H1 (cell line): ENCODE measurements around the gene MAML3. TPM values are rescaled to one million over a fixed set of nuclear protein-coding genes. Genes with fewer than 3 reads are reported as not detected.

Source experiments
- CTCF ChIA-PET: fragments of 300-600 bp; sonication (Branson Sonifier 250); formaldehyde crosslinking; loops from one replicate; lab custom pipeline; 2021; ENCODE audit not compliant: partially characterized antibody; lab: Charles Lee
- POLR2A ChIA-PET: fragments of 300-600 bp; sonication (Branson Sonifier 250); formaldehyde crosslinking; loops from one replicate; lab custom pipeline; 2021; ENCODE audit warnings: inconsistent platforms; ENCODE audit not compliant: partially characterized antibody; lab: Charles Lee
- DNase-seq, 2 experiments: peaks; one replicate each; pipeline versions ENCODE4 v3.0.0 to v3.0.0-alpha.2; 2010 to 2022; ENCODE audit warnings: low spot score in 2 of 2, low read depth in 1 of 2, mixed read lengths in 1 of 2
- FAIRE-seq: peaks from 2 replicates; lab custom pipeline; 2011; peaks lifted over from hg19 to GRCh38; lab: Jason Lieb, UNC
- H2AFZ ChIP-seq: 2 replicates; pipeline ENCODE4 v1.8.1; 2012; ENCODE audit warnings: low read length, inconsistent platforms
- H2AK5ac ChIP-seq: 2 replicates; pipeline ENCODE4 v1.6.1; 2013; ENCODE audit warnings: low read depth, low read length
- H2BK120ac ChIP-seq: replicated peaks from 2 replicates; pipeline ENCODE3; 2013; ENCODE audit warnings: low read depth, low read length, inconsistent platforms
- H2BK12ac ChIP-seq: 2 replicates; pipeline ENCODE4 v1.6.1; 2013; ENCODE audit warnings: low read depth, low read length
- H2BK15ac ChIP-seq: 2 replicates; pipeline ENCODE4 v1.6.1; 2013; ENCODE audit warnings: low read length
- H2BK20ac ChIP-seq: 2 replicates; pipeline ENCODE4 v1.6.1; 2013; ENCODE audit warnings: low read length
- H2BK5ac ChIP-seq: 2 replicates; pipeline ENCODE4 v1.6.1; 2013; ENCODE audit warnings: low read depth, low read length
- H3K14ac ChIP-seq: 2 replicates; pipeline ENCODE4 v1.6.1; 2013; ENCODE audit warnings: inconsistent platforms; ENCODE audit not compliant: insufficient read length
- H3K18ac ChIP-seq: 2 replicates; pipeline ENCODE4 v1.6.1; 2013; ENCODE audit warnings: low read length; ENCODE audit errors: extremely low read depth
- H3K23ac ChIP-seq: 2 replicates; pipeline ENCODE4 v1.6.1; 2013; ENCODE audit warnings: inconsistent platforms; ENCODE audit not compliant: insufficient read length
- H3K23me2 ChIP-seq: 2 replicates; pipeline ENCODE4 v1.6.1; 2013; ENCODE audit warnings: low read depth, low read length
- H3K27ac ChIP-seq: 2 replicates; pipeline ENCODE4 v1.6.1; 2011; ENCODE audit warnings: low read depth, low read length, inconsistent platforms
- H3K27me3 ChIP-seq, 4 experiments: replicated peaks in 1 of 4; 1 replicate in 1 of 4; 2 replicates in 3 of 4; pipeline versions ENCODE4 v1.6.1 to v1.8.1; 2011 to 2013; ENCODE audit warnings: low read length in 3 of 4, mild to moderate bottlenecking in 3 of 4, inconsistent platforms in 2 of 4, mixed read lengths in 2 of 4, moderate library complexity in 1 of 4; ENCODE audit not compliant: control insufficient read depth in 3 of 4, insufficient read depth in 3 of 4; ENCODE audit errors: extremely low read depth in 1 of 4
- H3K36me3 ChIP-seq, 4 experiments: 2 replicates each; pipeline versions ENCODE4 v1.6.1 to v1.8.1; 2011 to 2013; ENCODE audit warnings: mild to moderate bottlenecking in 4 of 4, low read length in 3 of 4, moderate library complexity in 2 of 4, control low read depth in 1 of 4, inconsistent platforms in 1 of 4; ENCODE audit not compliant: insufficient read depth in 4 of 4, control insufficient read depth in 2 of 4
- H3K4ac ChIP-seq: replicated peaks from 2 replicates; pipeline ENCODE3; 2013; ENCODE audit warnings: low read length, low read depth, mixed read lengths, inconsistent platforms; ENCODE audit not compliant: insufficient read length
- H3K4me1 ChIP-seq, 4 experiments: replicated peaks in 1 of 4; 1 replicate in 1 of 4; 2 replicates in 3 of 4; pipeline versions ENCODE4 v1.6.1 to v1.8.1; 2011 to 2013; ENCODE audit warnings: low read length in 3 of 4, inconsistent platforms in 2 of 4, mixed read lengths in 1 of 4; ENCODE audit not compliant: insufficient read depth in 4 of 4, control insufficient read depth in 3 of 4
- H3K4me2 ChIP-seq, 2 experiments: 2 replicates each; pipeline versions ENCODE4 v1.6.1 to v1.8.1; 2011 to 2013; ENCODE audit warnings: low read depth in 2 of 2, low read length in 2 of 2, control low read depth in 1 of 2, inconsistent platforms in 1 of 2, mild to moderate bottlenecking in 1 of 2; ENCODE audit not compliant: insufficient read depth in 1 of 2
- H3K4me3 ChIP-seq, 4 experiments: fragments of 200-600, 300-600 bp in 1 of 4; sonication (generic), shearing (Covaris generic), sonication (Bioruptor Twin) in 1 of 4; 2 replicates each; pipeline versions ENCODE4 v1.5.1 to v1.8.1; 2011 to 2016; ENCODE audit warnings: low read length in 4 of 4, low read depth in 3 of 4, control low read depth in 2 of 4, inconsistent platforms in 2 of 4, mild to moderate bottlenecking in 2 of 4, mixed read lengths in 1 of 4, moderate library complexity in 1 of 4; ENCODE audit not compliant: insufficient read depth in 2 of 4; ENCODE audit errors: extremely low read depth in 1 of 4
- H3K56ac ChIP-seq: replicated peaks from 2 replicates; pipeline ENCODE3; 2013; ENCODE audit warnings: low read depth, mild to moderate bottlenecking, mixed read lengths, low read length, inconsistent platforms; ENCODE audit not compliant: insufficient read length
- H3K79me1 ChIP-seq: 2 replicates; pipeline ENCODE4 v1.6.1; 2013; ENCODE audit warnings: low read depth, low read length, control low read depth
- H3K79me2 ChIP-seq, 2 experiments: 2 replicates each; pipeline versions ENCODE4 v1.6.1 to v1.8.1; 2012 to 2013; ENCODE audit warnings: low read length in 2 of 2, mild to moderate bottlenecking in 2 of 2, inconsistent platforms in 1 of 2; ENCODE audit not compliant: insufficient read depth in 2 of 2, control insufficient read depth in 1 of 2
- H3K9ac ChIP-seq, 4 experiments: replicated peaks in 1 of 4; 1 replicate in 1 of 4; 2 replicates in 3 of 4; pipeline versions ENCODE4 v1.6.1 to v1.8.1; 2011 to 2013; ENCODE audit warnings: low read depth in 3 of 4, low read length in 3 of 4, control low read depth in 2 of 4, mild to moderate bottlenecking in 2 of 4, moderate library complexity in 2 of 4, inconsistent platforms in 1 of 4; ENCODE audit errors: extremely low read depth in 1 of 4
- H3K9me3 ChIP-seq, 2 experiments: 2 replicates each; pipeline versions ENCODE4 v1.6.1 to v1.8.1; 2012 to 2013; ENCODE audit warnings: mild to moderate bottlenecking in 2 of 2, moderate library complexity in 2 of 2, control low read depth in 1 of 2, inconsistent platforms in 1 of 2, low read depth in 1 of 2, low read length in 1 of 2, mixed read lengths in 1 of 2; ENCODE audit not compliant: insufficient read depth in 2 of 2
- H4K20me1 ChIP-seq, 2 experiments: replicated peaks in 1 of 2; 2 replicates each; pipeline versions ENCODE3 to v1.8.1; 2011 to 2013; ENCODE audit warnings: inconsistent platforms in 2 of 2, low read length in 2 of 2, mild to moderate bottlenecking in 1 of 2; ENCODE audit not compliant: insufficient read depth in 2 of 2, control insufficient read depth in 1 of 2
- H4K5ac ChIP-seq: 2 replicates; pipeline ENCODE4 v1.6.1; 2013; ENCODE audit warnings: low read length, low read depth, mixed read lengths, inconsistent platforms; ENCODE audit not compliant: insufficient read length
- H4K8ac ChIP-seq: 2 replicates; pipeline ENCODE4 v1.8.0; 2013; ENCODE audit warnings: mild to moderate bottlenecking, moderate library complexity, low read length, inconsistent platforms; ENCODE audit not compliant: insufficient read depth; ENCODE audit errors: extremely low read depth
- H4K91ac ChIP-seq: replicated peaks from 2 replicates; pipeline ENCODE3; 2013; ENCODE audit warnings: low read length, mixed read lengths, inconsistent platforms; ENCODE audit not compliant: insufficient read length
- KDM4A ChIP-seq: IDR thresholded peaks from one replicate; pipeline ENCODE4 v1.7.1; 2012; ENCODE audit warnings: low read depth, mild to moderate bottlenecking, moderate library complexity, low read length, inconsistent platforms; ENCODE audit not compliant: severe bottlenecking
- TAF7 ChIP-seq: optimal IDR thresholded peaks from 2 replicates; pipeline ENCODE3; 2011; ENCODE audit warnings: low read depth, mild to moderate bottlenecking, inconsistent platforms, low read length, moderate library complexity, borderline replicate concordance
- WGBS, 2 experiments: shearing (Covaris generic) in 1 of 2; methylation state at CpG; one replicate each; pipeline versions ENCODE4 v1.1.6 to v1.1.7; 2013 to 2015; ENCODE audit warnings: low lambda C conversion rate in 2 of 2, mixed read lengths in 2 of 2, inconsistent platforms in 1 of 2, low coverage in 1 of 2, missing lambda C conversion rate in 1 of 2; ENCODE audit not compliant: insufficient replicate concordance in 2 of 2, insufficient coverage in 1 of 2, insufficient read length in 1 of 2; ENCODE audit errors: extremely low coverage in 1 of 2, missing lambda C conversion rate in 1 of 2; 5-methylcytosine and 5-hydroxymethylcytosine counted together
- polyA plus RNA-seq, 7 experiments: library from polyadenylated mRNA; depleted of rRNA in 3 of 7; stranded (reverse) in 5 of 7; unstranded in 2 of 7; fragments of >200 nt in 5 of 7; fragments of 200-250 nt in 2 of 7; gene quantifications; 1 replicate in 5 of 7; 2 replicates in 1 of 7; 4 replicates in 1 of 7; pipeline versions ENCODE4 v1.2.1 to v1.2.3, GENCODE V29; 2011 to 2013; ENCODE audit warnings: missing spikeins in 2 of 7, mixed read lengths in 2 of 7
- total RNA-seq: library from RNA; stranded (reverse); fragmentation: NEBNext Ultra II Directional; extraction: Animal tissue kit (Norgen Biotek cat#: 25700); gene quantifications from 2 replicates; pipeline ENCODE4 v1.2.1, GENCODE V29; 2021

MAML3 gene
- total and polyA plus RNA-seq, 2 of the 8 experiments (the other 6 are each of a cell fraction or from before 2014, with no cell fraction given): 2.1 to 5.7 TPM

DNA sequence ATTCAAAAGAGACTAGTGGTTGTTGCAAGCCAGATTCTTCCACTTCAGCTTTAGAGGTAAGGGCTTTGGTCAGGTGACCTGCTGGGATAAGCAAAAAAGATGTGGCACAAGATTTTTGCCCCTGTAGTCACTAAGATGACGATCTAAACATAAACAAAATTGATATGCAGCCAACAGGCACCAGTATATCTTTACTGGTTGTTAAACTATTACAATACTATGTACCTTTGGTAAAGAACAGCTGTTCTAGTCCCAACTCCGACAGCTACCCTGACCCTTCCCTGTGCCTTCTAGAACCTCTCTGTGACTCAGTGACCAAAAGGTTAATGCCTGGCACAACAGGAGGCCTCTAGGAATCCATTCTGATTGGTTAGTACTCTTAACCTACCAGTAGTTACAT, 428.7 kb downstream of the MAML3 start:
- Histone ChIP-seq H3K27ac (no peak overlapping the region), H4K5ac (no peak overlapping the region), H3K27me3 (no peaks in the 10 kb centered on the region), H2AFZ (no peak overlapping the region), H3K4ac (no peak overlapping the region), H3K18ac (no peak overlapping the region), H3K4me2 (no peak overlapping the region), H2BK120ac (no peak overlapping the region), H3K56ac (no peak overlapping the region), H3K4me1 (no peaks in the 10 kb centered on the region), H3K23me2 (no peaks in the 10 kb centered on the region), H4K20me1 (no peaks in the 10 kb centered on the region), H2BK5ac (no peak overlapping the region), H3K36me3 (no peaks in the 10 kb centered on the region), H3K14ac (no peak overlapping the region), H3K79me1 (no peaks in the 10 kb centered on the region), H2BK12ac (no peak overlapping the region), H2BK20ac (no peak overlapping the region), H3K9me3 (no peaks in the 10 kb centered on the region), H4K91ac (no peak overlapping the region), H3K79me2 (no peaks in the 10 kb centered on the region), H3K23ac (no peak overlapping the region), H3K4me3 (no peak overlapping the region), H4K8ac (no peak overlapping the region), H3K9ac (no peak overlapping the region), H2BK15ac (no peak overlapping the region), H2AK5ac (no peak overlapping the region)
- DNase-seq (no peak), FAIRE-seq (no peak)
- 83% methylated on average over 2 of the region's 2 CpGs; no CpG with 5 or more reads in 1 of the 2 experiments for WGBS, 2 experiments
- ChIA-PET POLR2A (no interaction called here), CTCF (interaction anchor here (1.8 to 2.3 kb wide), 3 partner anchors 12 to 68 kb away, joined by 5 to 10 read pairs (median 6); no protein-coding TSS in a partner anchor)
- no peak for TF ChIP-seq TAF7
- TF ChIP-seq KDM4A: no peak
